ENCODE results near the gene RNF103.

GRCh38 chr2:86636842-86637241 is 13.2 kb upstream of the RNF103 start:
- TF ChIP-seq EZH2 (optimal IDR thresholded peaks at IDR 0.05; ENCODE audit: low read depth, low read length) (no peak), EZH2phosphoT487 (IDR thresholded peaks at IDR 0.05; ENCODE audit: low read length) (no peak), CTCF (IDR thresholded peaks at IDR 0.05; ENCODE audit: low read length) (no peak)
